HepG2 (cell line): Measurements from ENCODE around the gene CAGE1. TPM values are rescaled to one million over a fixed set of nuclear protein-coding genes. Genes with fewer than 3 reads are reported as not detected.

Experiments
- ATAC-seq: fragments of 200-7000 bp; cut with Tn5 transposase; 3 replicates; pipeline ENCODE4 v1.9.1; 2020; ENCODE audit warnings: mild to moderate bottlenecking, moderate library complexity
- BruUV-seq: library from RNA; stranded (reverse); fragments of 400-500 nt; replicated peaks from 2 replicates; lab custom pipeline; 2021; lab: Mats Ljungman, UMichigan
- CTCF ChIA-PET: fragments of 300-600 bp; formaldehyde crosslinking; extraction: SDS; loops from one replicate; lab custom pipeline; 2021; ENCODE audit warnings: low total read pairs, inconsistent platforms, low intra/inter-chr PET ratio; lab: Yijun Ruan, JAX
- POLR2A ChIA-PET: fragments of 350-600 bp; sonication (Branson Sonifier 250); formaldehyde crosslinking; loops from one replicate; lab custom pipeline; 2020; ENCODE audit warnings: antibody characterized with exemption, inconsistent platforms; lab: Yijun Ruan, JAX
- DNase-seq: peaks from one replicate; pipeline ENCODE4 v3.0.0-alpha.2; 2015; ENCODE audit warnings: low spot score
- FAIRE-seq: peaks from 3 replicates; lab custom pipeline; 2011; peaks lifted over from hg19 to GRCh38; lab: Jason Lieb, UNC
- H2AFZ ChIP-seq: one replicate; pipeline ENCODE4 v1.6.1; 2011; ENCODE audit warnings: low read length, inconsistent platforms
- H3K27ac ChIP-seq: fragments of 300-600 bp; 3 replicates; pipeline ENCODE4 v1.8.0; 2011; ENCODE audit warnings: mixed run types, mild to moderate bottlenecking, mixed read lengths, low read length, inconsistent platforms; ENCODE audit not compliant: insufficient read depth; ENCODE audit errors: extremely low read length
- H3K27me3 ChIP-seq, 2 experiments: fragments of 200-600 bp in 1 of 2; 2 replicates in 1 of 2; 3 replicates in 1 of 2; pipeline versions ENCODE4 v1.6.0 to v1.8.0; 2011; ENCODE audit warnings: low read length in 2 of 2, mild to moderate bottlenecking in 2 of 2, moderate library complexity in 2 of 2, inconsistent platforms in 1 of 2; ENCODE audit not compliant: insufficient read depth in 2 of 2, control insufficient read depth in 1 of 2
- H3K36me3 ChIP-seq, 2 experiments: fragments of 200-600 bp in 1 of 2; replicated peaks in 1 of 2; 2 replicates in 1 of 2; 3 replicates in 1 of 2; pipeline versions ENCODE4 v1.5.1 to v1.8.0; 2011; ENCODE audit warnings: low read length in 2 of 2, inconsistent platforms in 1 of 2; ENCODE audit not compliant: insufficient read depth in 2 of 2, control insufficient read depth in 1 of 2
- H3K4me1 ChIP-seq: 2 replicates; pipeline ENCODE4 v1.5.1; 2012; ENCODE audit warnings: low read length, inconsistent platforms; ENCODE audit not compliant: insufficient read depth
- H3K4me2 ChIP-seq: 2 replicates; pipeline ENCODE4 v1.6.0; 2011; ENCODE audit warnings: low read depth, low read length, inconsistent platforms
- H3K4me3 ChIP-seq, 3 experiments: fragments of 200-600 bp in 1 of 3; sonication (generic), shearing (Covaris generic) in 1 of 3; replicated peaks in 1 of 3; 2 replicates each; pipeline ENCODE4 v1.5.1; 2011 to 2016; ENCODE audit warnings: low read length in 3 of 3, inconsistent platforms in 2 of 3, low read depth in 2 of 3, mild to moderate bottlenecking in 2 of 3, control low read depth in 1 of 3, mixed read lengths in 1 of 3; ENCODE audit not compliant: insufficient read depth in 1 of 3
- H3K79me2 ChIP-seq: one replicate; pipeline ENCODE4 v1.6.1; 2011; ENCODE audit warnings: low read length, inconsistent platforms; ENCODE audit not compliant: insufficient read depth
- H3K9ac ChIP-seq: 2 replicates; pipeline ENCODE4 v1.6.0; 2011; ENCODE audit warnings: mild to moderate bottlenecking, low read depth, low read length, inconsistent platforms; ENCODE audit not compliant: insufficient read depth
- H3K9me3 ChIP-seq: 2 replicates; pipeline ENCODE4 v1.5.1; 2012; ENCODE audit warnings: mild to moderate bottlenecking, low read length
- H4K20me1 ChIP-seq: 2 replicates; pipeline ENCODE4 v1.6.0; 2011; ENCODE audit warnings: inconsistent platforms, mild to moderate bottlenecking, low read length, moderate library complexity; ENCODE audit not compliant: insufficient read depth
- IKZF4 ChIP-seq: sonication (generic); formaldehyde crosslinking; IDR thresholded peaks from 2 replicates; pipeline ENCODE4 v1.5.1; 2020; ENCODE audit warnings: borderline replicate concordance, mild to moderate bottlenecking, low read depth, missing genetic modification reagents; ENCODE audit errors: not compliant biosample characterization
- KAT7 ChIP-seq: IDR thresholded peaks from 2 replicates; pipeline ENCODE4 v1.6.1; 2018; ENCODE audit warnings: borderline replicate concordance, missing compliant biosample characterization
- NFE2 ChIP-seq: sonication (generic); formaldehyde crosslinking; IDR thresholded peaks from 2 replicates; pipeline ENCODE4 v1.4.0; 2020; ENCODE audit warnings: missing genetic modification reagents
- NRL ChIP-seq: sonication (generic); formaldehyde crosslinking; IDR thresholded peaks from 2 replicates; pipeline ENCODE4 v1.5.0; 2020; ENCODE audit warnings: missing genetic modification reagents, mild to moderate bottlenecking, moderate library complexity, borderline replicate concordance
- POLR2AphosphoS2 ChIP-seq: IDR thresholded peaks from 2 replicates; pipeline ENCODE4 v1.6.1; 2011; ENCODE audit warnings: low read depth, low read length, improper control_type of control experiment
- SMYD3 ChIP-seq: sonication (generic); formaldehyde crosslinking; IDR thresholded peaks from 2 replicates; pipeline ENCODE4 v1.8.1; 2023; ENCODE audit warnings: mild to moderate bottlenecking, missing genetic modification reagents
- TAF15 ChIP-seq: fragments of 200-400 bp; formaldehyde crosslinking; IDR thresholded peaks from one replicate; pipeline ENCODE4 v1.6.1; 2018; ENCODE audit warnings: mild to moderate bottlenecking, low read depth, low read length; ENCODE audit not compliant: poor library complexity, severe bottlenecking
- TRAFD1 ChIP-seq: sonication (generic); formaldehyde crosslinking; IDR thresholded peaks from 2 replicates; pipeline ENCODE4 v1.5.1; 2020; ENCODE audit warnings: missing genetic modification reagents, mild to moderate bottlenecking, borderline replicate concordance
- U2AF1 ChIP-seq: fragments of 200-400 bp; formaldehyde crosslinking; optimal IDR thresholded peaks from 2 replicates; pipeline ENCODE3; 2017; ENCODE audit warnings: mild to moderate bottlenecking, low read depth, low read length
- ZNF253 ChIP-seq: sonication (generic); formaldehyde crosslinking; IDR thresholded peaks from 2 replicates; pipeline ENCODE4 v1.8.0; 2022; ENCODE audit warnings: mild to moderate bottlenecking, missing genetic modification reagents, borderline replicate concordance
- ZNF510 ChIP-seq: sonication (generic); formaldehyde crosslinking; IDR thresholded peaks from 2 replicates; pipeline ENCODE4 v1.4.0; 2020; ENCODE audit warnings: low read depth, mild to moderate bottlenecking, missing genetic modification reagents
- ZNF850 ChIP-seq: sonication (generic); formaldehyde crosslinking; conservative IDR thresholded peaks from 2 replicates; pipeline ENCODE4 v1.9.0; 2021; ENCODE audit warnings: mild to moderate bottlenecking, missing genetic modification reagents
- ZSCAN29 ChIP-seq: sonication (generic); formaldehyde crosslinking; conservative IDR thresholded peaks from 2 replicates; pipeline ENCODE4 v1.4.0; 2020; ENCODE audit warnings: mild to moderate bottlenecking, missing genetic modification reagents
- ZSCAN31 ChIP-seq: sonication (generic); formaldehyde crosslinking; IDR thresholded peaks from 2 replicates; pipeline ENCODE4 v1.5.0; 2020; ENCODE audit warnings: low read depth, mild to moderate bottlenecking, missing genetic modification reagents
- WGBS: methylation state at CpG from one replicate; pipeline ENCODE4 v1.1.6; 2017; ENCODE audit warnings: low lambda C conversion rate; 5-methylcytosine and 5-hydroxymethylcytosine counted together
- in situ Hi-C: cut with HindIII; loops from 2 replicates; pipeline ENCODE4 v1.10.0; 2017; ENCODE audit warnings: low pct_unique_long_range_greater_than_20kb; ENCODE audit not compliant: extremely low pct_ligation_motif_present
- intact Hi-C: fragments of 100-400 bp; cut with micrococcal nuclease; formaldehyde crosslinking; loops from one replicate; pipeline ENCODE4 v1.10.0; 2022; ENCODE audit not compliant: unreplicated experiment
- polyA plus RNA-seq, 8 experiments: library from polyadenylated mRNA; depleted of rRNA in 3 of 8; stranded (reverse) in 7 of 8; unstranded in 1 of 8; fragments of >200 nt; fragmentation: Illumina TruSeq in 4 of 8; extraction: Trizol in 4 of 8; gene quantifications; 2 replicates each; pipeline versions ENCODE4 v1.2.1 to v1.2.3, GENCODE V29; 2011 to 2016; ENCODE audit warnings: low read depth in 4 of 8, missing spikeins in 1 of 8, mixed read lengths in 1 of 8; ENCODE audit not compliant: insufficient read depth in 1 of 8
- total RNA-seq, 5 experiments: library from RNA; depleted of rRNA; stranded (reverse); fragments of >200 nt; fragmentation: Illumina TruSeq; extraction: Trizol; gene quantifications; 2 replicates each; pipeline ENCODE4 v1.2.3, GENCODE V29; 2016; ENCODE audit warnings: low read depth in 1 of 5

The CAGE1 gene
- total and polyA plus RNA-seq, 2 of the 13 experiments (the other 11 are each of a cell fraction or from before 2014, with no cell fraction given): 0.03 to 0.15 TPM

- ATAC-seq: no peak
- H3K4me2 ChIP-seq: no peak overlapping the region
- H4K20me1 ChIP-seq: peaks cover 11% of the 10 kb centered on the region; the same call in 1 of the 2 replicates
- H3K9me3 ChIP-seq: no peaks in the 10 kb centered on the region
- no peak overlapping the region for H3K4me3 ChIP-seq
- no peak overlapping the region for H3K9ac ChIP-seq
- BruUV-seq: no TSS peak
- H3K27ac ChIP-seq: no peak overlapping the region
- peaks cover 28 to 96% of the 10 kb centered on the region in 2 experiments for H3K36me3 ChIP-seq
- CTCF ChIA-PET: no interaction called here
- H3K79me2 ChIP-seq: peaks cover 23% of the 10 kb centered on the region
- DNase-seq: no peak
- no peak for TF ChIP-seq NFE2 (CRISPR knock-in tag)
- TF ChIP-seq SMYD3: no peak
- TF ChIP-seq ZNF850 (CRISPR knock-in tag): no peak
- no peak for TF ChIP-seq TRAFD1 (CRISPR knock-in tag)
- TF ChIP-seq ZSCAN31 (CRISPR knock-in tag): no peak
- TF ChIP-seq ZNF510: no peak
- TF ChIP-seq TAF15: no peak
- no peak for TF ChIP-seq U2AF1
- TF ChIP-seq KAT7 (CRISPR knock-in tag): no peak
- TF ChIP-seq POLR2AphosphoS2: no peak
- no peak for TF ChIP-seq ZNF253 (CRISPR knock-in tag)
- no peak for TF ChIP-seq IKZF4 (CRISPR knock-in tag)
- TF ChIP-seq NRL: no peak
- no peak for TF ChIP-seq ZSCAN29 (CRISPR knock-in tag)
- WGBS: 99% methylated on average over 5 of the region's 5 CpGs
- no peak overlapping the region for H2AFZ ChIP-seq
- intact Hi-C loops (no loop called here), in situ Hi-C loops (loop anchor here (10.0 kb wide), 1 partner anchor 104 kb away; no protein-coding TSS in a partner anchor)
- no peaks in the 10 kb centered on the region for H3K27me3 ChIP-seq
- FAIRE-seq: no peak
- POLR2A ChIA-PET: interaction anchor here (1.3 kb wide), 1 partner anchor 15 kb away, joined by 3 read pairs; no protein-coding TSS in a partner anchor
- peaks cover 9% of the 10 kb centered on the region; the same call in 1 of the 2 replicates for H3K4me1 ChIP-seq
Measured at GRCh38 chr6:7300926-7301325, 88.6 kb downstream of the CAGE1 start.
